HG03469 (cell line): ENCODE results near the gene CD207.
"Not testable (repeated sequence)": the region's sequence is repeated elsewhere in the genome, so short reads cannot be mapped to it uniquely, and the experiment has no call there.

ENCODE experiments used
- ATAC-seq: cut with Tn5 transposase; IDR thresholded peaks from one replicate; pipeline ENCODE4 v1.9.1; 2021; ENCODE audit warnings: mild to moderate bottlenecking, moderate library complexity, moderate number of reproducible peaks; ENCODE audit not compliant: unreplicated experiment

Gene CD207

DNA sequence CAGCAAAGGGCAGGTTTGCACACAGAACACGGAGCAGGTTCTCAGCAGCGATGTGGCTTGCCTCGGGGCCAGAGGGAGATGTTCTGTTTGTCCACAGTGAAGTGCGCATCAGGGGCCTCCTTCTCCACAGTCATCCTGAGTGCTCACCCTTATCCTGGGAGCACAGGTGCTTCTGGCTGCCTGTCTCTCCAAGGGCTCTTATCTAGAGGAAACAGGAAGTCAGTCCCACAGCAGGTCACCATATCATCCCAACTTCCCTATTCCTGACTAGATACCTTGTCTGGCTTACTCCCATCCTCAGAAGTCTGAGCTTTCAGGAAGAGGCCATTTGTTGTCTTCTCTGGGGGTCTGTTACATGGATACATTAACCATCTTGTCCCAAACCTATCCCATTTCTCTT lies at the start of gene CD207:
CD207 (minus strand) TSS at position 174 of the 400 bp plus-strand sequence; CDS start at position 134, 40 bp downstream.
- no peak for ATAC-seq

DNA sequence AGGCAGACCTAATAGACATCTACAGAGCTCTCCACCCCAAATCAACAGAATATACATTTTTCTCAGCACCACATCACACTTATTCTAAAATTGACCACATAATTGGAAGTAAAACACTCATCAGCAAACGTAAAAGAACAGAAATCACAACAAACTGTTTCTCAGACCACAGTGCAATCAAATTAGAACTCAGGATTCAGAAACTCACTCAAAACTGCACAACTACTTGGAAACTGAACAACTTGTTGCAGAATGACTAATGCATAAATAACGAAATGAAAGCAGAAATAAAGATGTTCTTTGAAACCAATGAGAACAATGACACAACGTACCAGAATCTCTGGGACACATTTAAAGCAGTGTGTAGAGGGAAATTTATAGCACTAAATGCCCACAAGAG lies 42.9 kb upstream of the CD207 start:
- not testable (repeated sequence) for ATAC-seq

DNA sequence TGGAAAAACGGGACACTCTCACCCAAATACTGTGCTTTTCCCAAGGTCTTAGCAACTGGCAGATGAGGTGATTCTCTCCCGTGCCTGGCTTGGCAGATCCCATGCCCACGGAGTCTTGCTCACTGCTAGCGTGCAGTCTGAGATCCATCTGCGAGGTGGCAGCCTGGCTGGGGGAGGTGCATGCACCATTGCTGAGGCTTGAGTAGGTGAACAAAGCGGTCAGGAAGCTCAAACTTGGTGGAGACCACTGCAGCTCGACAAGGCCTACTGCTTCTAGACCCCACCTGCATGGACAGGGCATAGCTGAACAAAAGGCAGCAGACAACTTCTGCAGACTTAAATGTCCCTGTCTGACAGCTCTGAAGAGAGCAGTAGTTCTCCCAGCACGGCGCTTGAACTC lies 40.5 kb upstream of the CD207 start:
- ATAC-seq, result not testable (repeated sequence)

DNA sequence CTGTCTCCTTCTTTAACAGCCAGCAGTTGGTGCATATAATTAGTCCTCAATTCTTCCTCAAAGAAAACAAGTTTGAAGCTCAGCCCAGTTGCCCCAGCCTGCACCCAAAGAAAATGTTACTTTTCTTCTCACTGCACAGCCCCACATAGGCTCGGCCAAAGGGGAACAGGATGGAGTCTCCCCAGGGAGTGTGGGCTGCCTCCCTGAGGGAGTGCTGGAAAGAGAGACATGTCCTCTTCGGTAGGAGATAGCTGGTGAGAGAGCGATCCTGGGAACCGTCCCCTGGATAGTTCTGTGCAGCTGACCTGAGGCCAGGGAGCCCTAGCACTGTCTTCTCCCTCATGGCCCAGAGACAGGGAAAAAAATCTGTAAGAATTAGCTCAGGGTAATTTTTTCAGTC lies 37.9 kb upstream of the CD207 start:
- ATAC-seq, result no peak

DNA sequence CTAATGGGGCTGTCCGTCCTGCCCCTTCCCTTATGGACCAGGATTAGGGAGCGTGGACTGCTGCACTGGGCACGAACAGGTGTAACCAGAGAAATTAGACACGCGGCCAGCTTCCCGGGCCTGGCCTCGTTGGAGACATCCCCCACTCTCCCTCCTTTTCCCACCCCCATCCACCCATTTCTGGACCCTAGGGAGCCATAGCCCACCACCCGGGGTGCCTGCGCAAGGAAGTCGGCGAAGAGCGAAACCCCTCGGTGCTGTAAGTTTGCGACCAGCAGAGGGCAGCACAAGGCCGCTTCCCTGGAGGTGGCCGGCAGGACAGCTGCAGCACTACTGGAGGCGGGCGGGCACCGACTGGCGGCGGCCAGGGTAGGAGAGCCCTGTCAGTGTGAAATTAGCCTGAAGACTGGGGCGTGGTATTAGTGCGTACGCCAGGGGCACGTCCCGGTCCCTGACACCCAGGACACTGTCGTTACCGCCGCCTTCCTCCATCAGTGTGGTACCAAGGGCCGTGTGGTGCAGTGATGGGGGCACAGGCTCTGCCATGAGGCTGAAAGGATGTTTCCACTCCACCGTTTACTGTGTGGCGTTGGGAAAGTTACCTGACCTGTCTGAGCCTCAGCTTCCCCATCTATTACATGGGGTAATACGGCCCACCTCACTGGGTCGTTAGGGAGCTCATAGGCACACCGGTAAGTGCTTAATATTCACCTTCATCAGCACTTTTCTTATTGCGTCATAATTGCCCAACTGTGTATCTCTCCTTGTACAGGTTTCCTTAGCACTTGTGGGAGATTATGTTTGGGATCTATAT lies 36.0 kb upstream of the CD207 start:
- ATAC-seq, result peak; percentile 67

DNA sequence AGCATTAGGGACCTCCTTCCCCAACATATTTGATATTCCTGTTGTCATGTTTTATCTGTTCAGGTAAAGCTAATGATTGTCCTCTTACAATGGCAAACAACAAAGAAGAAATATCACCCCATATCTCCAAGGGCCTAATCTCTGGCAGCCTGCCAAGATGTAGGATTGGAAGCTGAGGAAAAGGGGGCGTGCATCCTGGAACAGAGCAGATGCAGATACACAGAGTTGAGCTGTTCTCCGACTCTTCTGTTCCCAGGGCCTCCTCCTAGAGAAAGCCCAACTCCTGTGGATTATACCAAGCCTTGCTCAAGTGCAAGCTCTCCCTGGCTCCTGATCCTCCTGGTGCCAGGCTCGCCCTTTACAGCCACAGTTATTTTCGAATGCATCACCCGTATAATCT lies 35.2 kb upstream of the CD207 start:
- ATAC-seq, result no peak

DNA sequence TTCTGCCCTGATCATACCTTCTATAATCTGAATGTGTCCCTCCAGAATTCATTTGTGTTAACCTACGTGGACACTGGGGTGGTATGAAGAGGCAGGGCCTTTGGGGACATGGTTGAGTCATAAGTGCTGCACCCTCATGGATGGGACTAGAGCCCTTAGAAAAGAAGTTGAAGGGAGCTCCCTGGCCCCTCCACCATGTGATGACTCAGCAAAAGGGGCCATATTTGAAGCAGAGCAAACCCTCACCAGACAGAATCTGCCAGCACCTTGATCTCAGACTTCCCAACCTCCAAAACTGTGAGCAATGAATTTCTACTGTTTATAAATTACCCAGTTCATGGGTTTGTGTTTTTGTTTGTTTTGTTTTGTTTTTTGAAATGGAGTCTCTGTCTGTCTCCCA lies 33.4 kb upstream of the CD207 start:
- ATAC-seq, result no peak

DNA sequence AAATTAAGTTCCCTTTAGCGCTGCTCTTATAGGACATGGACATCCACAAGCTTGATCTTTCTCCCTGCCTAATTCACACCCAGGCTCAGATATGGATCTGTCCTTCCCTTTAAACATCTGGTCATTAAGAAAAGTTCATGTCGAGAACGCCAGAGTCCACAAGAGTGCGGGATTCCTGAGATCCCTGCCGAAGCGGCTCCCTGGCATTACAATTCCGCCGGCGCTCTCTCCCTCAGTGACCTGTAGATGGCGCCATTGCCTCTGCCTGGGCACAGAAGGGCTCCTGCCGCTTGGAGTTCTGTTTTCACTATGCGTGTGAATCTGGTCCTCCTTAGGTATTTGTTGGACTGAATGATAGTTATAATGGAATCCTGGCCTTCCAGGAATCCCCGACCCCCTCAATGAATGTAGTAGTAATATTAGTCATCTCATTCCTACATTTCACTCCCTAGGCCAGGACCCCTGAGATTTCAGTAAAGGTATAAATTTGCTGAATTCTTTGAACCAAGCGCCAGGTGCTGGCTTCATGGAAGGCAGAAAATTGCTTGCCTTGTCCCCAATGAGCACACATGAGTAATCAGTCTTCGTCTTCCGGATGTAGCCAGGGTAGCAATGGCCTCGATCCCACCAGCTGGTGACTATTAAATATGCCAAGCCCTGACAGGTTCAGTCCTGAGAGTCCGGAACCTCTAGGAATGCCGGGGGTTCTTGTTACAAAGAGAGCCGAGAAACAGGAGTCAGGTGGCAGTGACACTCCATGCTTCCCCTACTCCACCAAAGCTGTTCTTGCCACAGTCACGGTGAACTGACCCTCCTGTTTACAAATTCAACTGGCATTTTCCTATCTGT lies 26.4 kb upstream of the CD207 start:
- no peak for ATAC-seq

DNA sequence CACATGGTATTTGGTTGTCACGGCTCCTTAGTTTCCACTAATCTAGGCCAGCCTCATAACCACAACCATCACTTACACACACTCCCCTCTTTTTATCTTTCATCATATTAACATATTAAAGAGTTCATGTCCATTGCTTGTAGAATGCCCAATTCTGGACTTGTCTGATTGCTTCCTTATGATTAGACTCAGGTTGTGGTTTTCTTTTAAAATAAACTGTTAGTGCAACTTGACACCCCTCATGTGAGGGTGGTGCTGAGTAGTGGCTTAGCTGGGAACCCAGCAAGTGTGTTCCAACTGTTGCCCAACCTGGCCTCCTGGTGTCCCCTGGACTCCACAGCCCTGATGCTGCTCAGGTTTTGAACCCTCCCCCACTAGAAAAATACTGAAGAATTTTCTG lies 20.1 kb upstream of the CD207 start:
- no peak for ATAC-seq

DNA sequence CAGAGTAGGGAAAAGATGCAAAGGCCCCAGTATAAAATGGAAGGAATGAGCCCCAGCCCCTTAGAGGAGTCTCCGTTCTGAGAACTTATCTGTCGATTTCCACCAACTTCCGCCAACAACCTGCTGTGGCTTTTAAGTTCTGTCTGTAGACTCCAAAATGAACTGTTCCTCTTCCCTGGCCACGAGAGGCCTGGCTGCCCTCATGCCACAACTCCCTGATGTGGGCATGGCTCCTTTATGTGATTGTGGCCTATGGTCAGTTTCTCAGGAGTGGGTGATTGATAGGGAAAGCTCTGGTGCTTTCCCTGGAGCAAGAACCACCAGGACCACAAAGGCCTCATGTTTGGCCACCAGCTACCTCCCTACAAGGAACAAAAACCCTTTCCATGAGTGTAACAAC lies 18.8 kb upstream of the CD207 start:
- no peak for ATAC-seq

DNA sequence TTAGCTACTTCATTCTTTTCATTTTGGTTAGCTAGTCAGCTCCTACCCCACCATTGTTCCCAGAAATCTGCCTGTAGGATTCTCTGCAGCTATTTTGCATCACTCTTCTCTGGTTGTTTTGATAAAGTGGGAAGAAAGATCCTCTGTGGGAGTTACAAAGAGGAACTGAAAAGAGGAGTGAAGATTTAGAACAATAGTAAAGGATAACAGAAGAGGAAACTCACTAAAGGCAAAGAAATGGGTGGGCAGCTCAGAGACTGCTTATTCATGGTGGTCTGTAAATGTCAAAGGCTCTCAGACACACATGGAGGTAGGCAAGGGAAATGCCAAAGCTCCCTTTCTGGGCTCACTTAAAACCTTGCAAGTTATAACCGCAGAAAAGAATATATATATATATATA lies 17.2 kb upstream of the CD207 start:
- no peak for ATAC-seq

DNA sequence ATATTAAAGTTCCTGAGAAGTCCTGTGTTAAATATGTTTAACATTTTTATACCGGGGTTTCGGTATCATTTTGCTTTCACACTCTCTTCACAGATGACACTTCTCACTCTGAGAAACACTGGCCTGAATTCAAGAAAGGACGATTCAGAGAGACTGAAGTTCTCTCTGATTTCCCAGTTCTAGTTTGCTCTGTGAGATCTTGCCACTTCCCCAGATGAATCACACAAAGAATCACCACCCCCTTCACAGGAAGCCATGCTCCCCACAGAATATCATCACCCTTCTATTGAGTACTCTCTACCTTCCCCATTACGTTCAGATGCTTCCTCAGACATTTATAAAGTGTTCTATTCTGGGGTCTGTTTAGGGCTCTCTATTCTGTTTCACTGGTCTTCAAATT lies 16.1 kb upstream of the CD207 start:
- no peak for ATAC-seq

DNA sequence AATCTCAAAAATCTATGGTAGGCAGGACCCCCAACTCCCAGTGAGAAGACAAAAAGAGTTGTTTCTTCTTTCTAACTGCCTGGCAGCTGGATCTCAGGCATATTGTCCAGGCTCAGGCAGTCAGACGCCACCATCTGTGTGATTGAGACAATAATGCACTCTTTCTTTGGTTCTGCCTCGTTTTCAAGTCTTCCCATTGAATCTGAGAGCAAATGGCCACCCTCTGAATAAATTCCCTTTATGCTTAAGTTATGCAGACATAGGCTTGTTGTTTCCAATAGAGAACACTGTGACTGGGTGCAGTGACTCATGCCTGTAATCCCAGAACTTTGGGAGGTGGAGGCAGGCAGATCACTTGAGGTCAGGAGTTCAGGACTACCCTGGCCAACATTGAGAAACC lies 15.3 kb upstream of the CD207 start:
- ATAC-seq, result no peak

DNA sequence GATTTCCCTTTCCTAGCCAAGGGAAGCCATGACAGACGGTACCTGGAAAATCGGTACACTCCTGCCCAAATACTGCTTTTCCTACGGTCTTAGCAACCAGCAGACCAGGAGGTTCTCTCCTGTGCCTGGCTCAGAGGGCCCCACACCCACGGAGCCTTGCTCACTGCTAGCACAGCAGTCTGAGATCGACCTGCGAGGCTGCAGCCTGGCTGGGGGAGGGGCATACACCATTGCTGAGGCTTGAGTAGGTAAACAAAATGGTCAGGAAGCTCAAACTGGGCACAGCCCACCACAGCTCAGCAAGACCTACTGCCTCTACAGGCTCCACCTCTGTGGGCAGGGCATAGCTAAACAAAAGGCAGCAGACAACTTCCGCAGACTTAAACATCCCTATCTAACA lies 6.8 kb upstream of the CD207 start:
- no peak for ATAC-seq

DNA sequence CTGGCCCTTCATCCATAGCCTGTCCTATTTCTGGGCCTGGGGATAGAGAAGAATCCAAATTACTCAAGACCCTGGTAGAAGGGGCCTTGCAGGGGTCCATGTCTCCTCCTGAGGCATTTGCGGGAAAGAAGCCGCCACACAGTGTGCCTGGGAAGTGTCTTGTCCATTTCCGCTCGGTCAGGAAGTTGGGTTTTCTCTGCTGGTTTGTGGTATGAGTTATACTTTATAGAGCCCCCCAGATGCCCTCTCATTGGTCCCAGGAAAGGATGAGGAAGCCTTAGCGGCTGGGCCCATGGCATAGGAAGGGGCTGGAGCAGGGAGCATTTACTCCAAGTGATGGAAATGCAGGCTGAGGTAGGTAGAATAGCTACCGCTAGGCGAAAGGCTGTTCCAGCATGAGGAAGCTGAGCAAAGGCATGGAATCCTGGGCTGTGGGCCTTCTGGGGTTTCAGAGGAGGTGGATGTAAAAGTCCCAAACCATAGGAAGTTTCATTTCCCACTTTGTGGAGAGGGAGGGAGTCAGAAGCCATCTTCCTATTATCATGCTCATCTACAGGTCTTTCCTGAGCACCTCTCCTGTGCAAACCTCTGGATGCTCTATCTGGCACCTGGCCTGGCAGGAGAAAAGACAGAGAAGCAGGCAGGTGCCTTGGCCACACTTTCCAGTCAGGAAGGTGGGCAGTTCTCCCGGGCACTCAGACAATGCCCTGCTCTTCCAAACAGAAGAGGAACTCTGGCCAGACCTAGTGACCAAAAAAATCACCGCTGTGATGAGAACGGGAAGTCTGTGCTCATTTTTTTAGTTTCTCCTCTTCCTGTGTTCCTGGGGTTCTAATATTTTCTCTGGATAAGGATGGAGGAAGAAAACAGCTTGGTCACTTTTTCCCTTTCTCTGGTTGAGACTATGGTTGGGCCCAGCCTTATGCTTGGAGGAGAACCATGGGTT lies 2.6 kb upstream of the CD207 start:
- ATAC-seq, result no peak

DNA sequence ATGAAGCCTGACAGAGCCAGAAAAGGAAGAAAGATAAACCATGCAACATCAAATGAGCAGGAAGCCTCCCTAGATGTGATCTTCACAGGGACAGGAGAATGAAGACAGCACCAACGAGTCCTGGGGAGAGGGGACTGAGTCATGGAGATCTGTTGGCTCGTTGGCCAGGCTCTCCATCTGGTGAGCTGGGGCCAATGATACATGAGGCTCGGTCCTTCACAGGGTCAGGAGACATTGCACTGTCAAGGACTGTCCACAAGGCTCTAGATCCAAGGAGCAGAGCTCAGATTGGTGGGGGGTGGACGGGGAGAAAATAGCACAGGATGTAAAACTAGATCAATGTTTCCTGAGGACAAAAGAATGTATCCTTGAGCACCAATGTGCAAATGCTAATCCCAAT lies 735 bp downstream of the CD207 start:
- no peak for ATAC-seq

DNA sequence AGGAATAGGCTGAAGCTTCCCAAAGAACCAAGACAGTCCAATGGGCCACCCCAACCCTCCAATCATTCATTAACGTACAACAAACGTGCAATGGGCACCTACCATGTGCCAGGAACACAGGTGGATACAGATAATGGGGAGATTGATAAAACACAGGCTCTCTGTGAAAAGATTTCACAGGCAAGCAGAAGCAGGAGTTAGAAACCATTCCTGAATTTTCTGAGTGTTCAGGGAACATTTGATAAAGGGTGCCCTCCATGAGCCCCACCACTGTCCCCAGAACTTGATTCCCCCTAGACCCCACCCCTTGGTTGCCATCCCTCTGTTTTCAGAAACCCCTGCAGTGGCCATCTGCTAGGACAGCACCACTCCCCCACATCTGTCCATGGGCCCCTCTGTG lies 1.5 kb downstream of the CD207 start:
- no peak for ATAC-seq

DNA sequence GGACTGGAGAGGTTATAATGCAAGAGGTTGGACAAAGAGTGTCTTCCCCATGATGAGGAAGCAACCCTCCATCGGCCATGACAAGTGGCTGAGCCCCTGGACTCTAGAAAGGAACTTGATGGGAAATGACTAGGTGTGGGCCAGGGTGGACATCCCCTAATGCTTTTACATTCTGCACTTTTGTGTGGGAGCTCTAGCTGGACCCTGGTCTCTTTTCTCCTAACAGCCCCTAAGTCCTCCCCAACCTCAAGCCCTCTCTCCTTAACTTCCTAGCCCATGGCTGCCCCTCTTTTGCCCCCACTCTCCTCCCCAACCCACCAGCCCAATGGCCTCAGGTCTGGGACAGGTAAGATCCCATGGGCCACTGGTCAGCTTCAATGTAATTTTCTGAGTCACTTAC lies 2.4 kb downstream of the CD207 start:
- ATAC-seq, result no peak

DNA sequence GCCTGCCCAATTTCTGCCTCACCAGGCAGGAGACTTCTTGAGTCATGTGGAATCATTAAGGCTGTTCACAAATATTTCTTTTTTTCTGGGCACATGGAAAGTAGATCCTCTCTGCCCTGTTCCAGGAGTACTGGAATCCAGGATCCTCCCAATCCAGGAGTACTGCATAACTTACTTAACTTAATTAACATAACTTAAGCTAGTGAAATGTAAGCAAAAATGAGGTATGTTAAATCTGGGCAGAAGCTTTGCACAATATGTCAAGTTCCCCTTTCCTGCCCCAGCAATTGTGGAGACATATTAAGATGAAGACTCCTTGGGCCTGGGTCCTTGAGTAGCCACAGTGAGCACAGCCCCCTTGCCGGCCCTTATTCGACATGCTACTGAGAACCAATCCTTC lies 3.2 kb downstream of the CD207 start:
- ATAC-seq, result no peak

DNA sequence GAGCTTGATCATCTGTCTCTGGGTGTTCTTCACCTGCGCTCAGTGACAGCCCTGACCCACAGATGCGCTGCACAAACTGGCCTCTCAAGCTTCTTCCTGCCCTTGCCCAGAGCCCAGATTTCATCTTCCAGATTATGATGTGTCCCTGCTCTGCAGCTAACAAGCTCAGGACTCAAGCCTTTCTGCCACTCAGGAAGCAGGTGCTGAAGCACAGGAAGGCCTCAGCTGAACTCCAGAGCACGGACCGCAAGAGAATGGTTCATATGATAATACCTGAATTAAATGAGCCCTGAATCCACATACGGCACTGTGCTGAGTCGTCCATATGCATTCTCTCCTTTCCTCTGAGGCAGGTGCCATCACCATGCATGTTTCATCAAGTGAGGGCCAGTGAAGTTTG lies 3.8 kb downstream of the CD207 start:
- no peak for ATAC-seq

DNA sequence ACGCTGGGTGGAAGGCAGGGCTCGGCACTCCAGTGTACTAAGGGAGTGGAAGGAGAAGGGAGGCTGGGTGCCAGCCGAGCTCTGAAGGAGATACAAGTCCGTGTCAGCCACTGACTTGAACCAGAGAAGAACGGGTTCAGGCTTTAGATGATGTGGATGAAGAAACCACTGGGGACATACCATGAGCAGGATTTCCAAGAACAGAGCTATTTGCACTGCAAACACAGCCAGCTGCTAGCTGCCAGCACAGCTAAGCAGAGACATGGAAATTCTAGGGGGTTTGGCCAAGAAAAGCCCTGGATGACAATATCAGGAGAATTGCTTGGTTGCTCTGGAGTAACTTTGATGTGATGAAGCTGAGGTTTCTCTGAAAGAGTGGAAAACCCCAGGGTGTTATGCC lies 5.2 kb downstream of the CD207 start:
- no peak for ATAC-seq
